Endothelial cell of umbilical vein (primary cell): ENCODE results near the gene TNPO3. TPM values are rescaled to one million over a fixed set of nuclear protein-coding genes. Genes with fewer than 3 reads are reported as not detected.

ENCODE experiments used
- BruUV-seq: library from RNA; stranded (reverse); fragments of 400-500 nt; replicated peaks from 2 replicates; lab custom pipeline; 2021; lab: Mats Ljungman, UMichigan
- CTCF ChIA-PET: fragments of 300-600, 350-600 bp; sonication (Branson Sonifier 250); formaldehyde crosslinking; loops from one replicate; lab custom pipeline; 2021; ENCODE audit warnings: antibody characterized with exemption, inconsistent platforms; lab: Charles Lee
- POLR2A ChIA-PET: fragments of 300-600, 350-600 bp; sonication (Branson Sonifier 250); formaldehyde crosslinking; loops from one replicate; lab custom pipeline; 2021; ENCODE audit warnings: antibody characterized with exemption, inconsistent platforms; lab: Charles Lee
- DNase-seq: peaks from one replicate; pipeline ENCODE4 v3.0.0-alpha.2; 2011; ENCODE audit warnings: low read depth, low spot score
- FAIRE-seq: peaks from 2 replicates; lab custom pipeline; 2011; peaks lifted over from hg19 to GRCh38; lab: Jason Lieb, UNC
- H2AFZ ChIP-seq: 2 replicates; pipeline ENCODE4 v1.6.0; 2012; ENCODE audit warnings: low read depth, low read length, control low read depth, inconsistent platforms
- H3K27ac ChIP-seq: 2 replicates; pipeline ENCODE4 v1.5.1; 2011; ENCODE audit warnings: low read depth, mild to moderate bottlenecking, control low read depth, low read length, moderate library complexity; ENCODE audit not compliant: insufficient read depth
- H3K27me3 ChIP-seq, 2 experiments: 2 replicates each; pipeline versions ENCODE4 v1.6.0 to v1.6.1; 2011; ENCODE audit warnings: low read length in 2 of 2, mixed read lengths in 1 of 2; ENCODE audit not compliant: control insufficient read depth in 2 of 2, insufficient read depth in 2 of 2
- H3K36me3 ChIP-seq, 2 experiments: 2 replicates in 1 of 2; 3 replicates in 1 of 2; pipeline ENCODE4 v1.5.1; 2011; ENCODE audit warnings: low read length in 2 of 2, mild to moderate bottlenecking in 1 of 2, moderate library complexity in 1 of 2; ENCODE audit not compliant: control insufficient read depth in 2 of 2, insufficient read depth in 2 of 2; ENCODE audit errors: extremely low read depth in 1 of 2
- H3K4me1 ChIP-seq: 3 replicates; pipeline ENCODE4 v1.5.1; 2011; ENCODE audit warnings: mild to moderate bottlenecking, low read length; ENCODE audit not compliant: control insufficient read depth, insufficient read depth; ENCODE audit errors: extremely low read depth
- H3K4me2 ChIP-seq: 2 replicates; pipeline ENCODE4 v1.6.1; 2011; ENCODE audit warnings: low read length, control low read depth, mixed read lengths; ENCODE audit not compliant: insufficient read depth
- H3K4me3 ChIP-seq, 3 experiments: fragments of 200-600 bp in 1 of 3; sonication (generic), shearing (Covaris generic) in 1 of 3; replicated peaks in 1 of 3; 2 replicates each; pipeline ENCODE4 v1.5.1; 2011 to 2016; ENCODE audit warnings: control low read depth in 3 of 3, low read length in 3 of 3, mild to moderate bottlenecking in 2 of 3, inconsistent platforms in 1 of 3, low read depth in 1 of 3, moderate library complexity in 1 of 3; ENCODE audit not compliant: insufficient read depth in 1 of 3
- H3K79me2 ChIP-seq: 2 replicates; pipeline ENCODE4 v1.6.0; 2012; ENCODE audit warnings: low read length, inconsistent platforms; ENCODE audit not compliant: control insufficient read depth, insufficient read depth
- H3K9ac ChIP-seq: replicated peaks from 2 replicates; pipeline ENCODE3; 2011; ENCODE audit warnings: low read length, control low read depth; ENCODE audit not compliant: insufficient read depth; ENCODE audit errors: extremely low read depth
- H3K9me1 ChIP-seq: replicated peaks from 3 replicates; pipeline ENCODE4 v1.6.0; 2011; ENCODE audit warnings: mild to moderate bottlenecking, low read length; ENCODE audit not compliant: control insufficient read depth, insufficient read depth; ENCODE audit errors: extremely low read depth
- H3K9me3 ChIP-seq: replicated peaks from 2 replicates; pipeline ENCODE4 v1.5.1; 2012; ENCODE audit warnings: low read length, inconsistent platforms; ENCODE audit not compliant: control insufficient read depth, insufficient read depth
- H4K20me1 ChIP-seq: replicated peaks from 2 replicates; pipeline ENCODE3; 2011; ENCODE audit warnings: mild to moderate bottlenecking, low read length; ENCODE audit not compliant: control insufficient read depth, insufficient read depth; ENCODE audit errors: extremely low read depth
- CTCF ChIP-seq, 2 donors: IDR thresholded peaks; 1 replicate in 1 of 2; 2 replicates in 1 of 2; pipeline ENCODE4 v1.5.1; 2011; ENCODE audit warnings: low read length in 2 of 2, mild to moderate bottlenecking in 2 of 2, moderate library complexity in 2 of 2, control low read depth in 1 of 2, inconsistent platforms in 1 of 2, low read depth in 1 of 2; ENCODE audit not compliant: insufficient read depth in 1 of 2; ENCODE audit errors: extremely low read depth in 1 of 2
- EZH2 ChIP-seq: IDR thresholded peaks from 2 replicates; pipeline ENCODE4 v1.6.1; 2012; ENCODE audit warnings: borderline replicate concordance, low read depth, mild to moderate bottlenecking, moderate library complexity, low read length, inconsistent platforms; ENCODE audit not compliant: severe bottlenecking
- FOS ChIP-seq: IDR thresholded peaks from 2 replicates; pipeline ENCODE4 v1.6.1; 2011; ENCODE audit warnings: mild to moderate bottlenecking, low read length, moderate library complexity, borderline replicate concordance; ENCODE audit not compliant: insufficient read depth
- GATA2 ChIP-seq: IDR thresholded peaks from 2 replicates; pipeline ENCODE4 v1.7.0; 2011; ENCODE audit warnings: low read depth, mild to moderate bottlenecking, moderate library complexity, mixed read lengths, low read length; ENCODE audit not compliant: insufficient read length, insufficient read depth
- JUN ChIP-seq: IDR thresholded peaks from 2 replicates; pipeline ENCODE4 v1.6.1; 2011; ENCODE audit warnings: borderline replicate concordance, low read depth; ENCODE audit not compliant: insufficient read length, insufficient read depth
- MAX ChIP-seq: IDR thresholded peaks from 2 replicates; pipeline ENCODE4 v1.6.1; 2011; ENCODE audit not compliant: insufficient read depth, insufficient read length
- MYC ChIP-seq: IDR thresholded peaks from one replicate; pipeline ENCODE4 v1.6.1; 2011; ENCODE audit warnings: mild to moderate bottlenecking, low read depth, low read length
- POLR2A ChIP-seq: IDR thresholded peaks from 2 replicates; pipeline ENCODE4 v1.6.1; 2012; ENCODE audit warnings: low read depth, mild to moderate bottlenecking, control low read depth, low read length
- POLR2AphosphoS5 ChIP-seq: IDR thresholded peaks from 2 replicates; pipeline ENCODE4 v1.6.1; 2012; ENCODE audit warnings: low read depth, mild to moderate bottlenecking, control low read depth, low read length, moderate library complexity; ENCODE audit not compliant: insufficient read depth
- dilution Hi-C: fragments of 300-500 bp; cut with MboI; formaldehyde crosslinking; loops from one replicate; pipeline ENCODE4 v1.15.0; 2019; ENCODE audit warnings: low sequenced_read_pairs; ENCODE audit not compliant: extremely low pct_ligation_motif_present
- intact Hi-C: fragments of 100-400 bp; cut with micrococcal nuclease; formaldehyde crosslinking; loops from one replicate; pipeline ENCODE4 v1.10.0; 2022
- polyA plus RNA-seq, 4 experiments: library from polyadenylated mRNA; depleted of rRNA in 3 of 4; stranded (reverse) in 3 of 4; unstranded in 1 of 4; fragments of >200 nt; gene quantifications; 2 replicates each; pipeline versions ENCODE4 v1.2.1 to v1.2.3, GENCODE V29; 2011 to 2012; ENCODE audit warnings: missing spikeins in 1 of 4
- total RNA-seq: library from RNA; stranded (reverse); gene quantifications from 2 replicates; pipeline ENCODE4 v1.2.3, GENCODE V29; 2021

TNPO3 gene
- total and polyA plus RNA-seq, 2 donors (not counting 3 experiments of a cell fraction or from before 2014, with no cell fraction given) = 29.0 to 46.9 TPM

GRCh38 chr7:128933180-128933891 is 121.6 kb downstream of the TNPO3 start:
- Histone ChIP-seq H3K4me3 (no peak overlapping the region), H3K36me3 (no peaks in the 10 kb centered on the region), H3K27me3 (peaks cover 14 to 19% of the 10 kb centered on the region in 2 experiments), H3K79me2 (no peaks in the 10 kb centered on the region), H2AFZ (no peak overlapping the region), H3K9ac (no peak overlapping the region), H3K9me1 (no peaks in the 10 kb centered on the region), H3K9me3 (no peaks in the 10 kb centered on the region), H3K4me2 (no peak overlapping the region), H4K20me1 (no peaks in the 10 kb centered on the region), H3K27ac (no peak overlapping the region), H3K4me1 (peaks cover 2% of the 10 kb centered on the region)
- dilution Hi-C loops = no loop called here
- BruUV-seq = no TSS peak
- no peak for FAIRE-seq
- TF ChIP-seq MAX (no peak), GATA2 (no peak), POLR2A (no peak), POLR2AphosphoS5 (no peak), EZH2 (no peak), FOS (no peak), MYC (no peak), JUN (no peak), CTCF (IDR thresholded peaks at IDR 0.05; ENCODE audit: extremely low read depth in 1 of 2, insufficient read depth in 1 of 2, low read depth in 1 of 2, low read length in 2 of 2) (no peak)
- ChIA-PET CTCF (no interaction called here), POLR2A (no interaction called here)
- DNase-seq = no peak
- intact Hi-C loops = no loop called here
